SU-DHL-6 (cell line): Measurements from ENCODE around the gene SIGLEC14.

Source experiments
- H2AFZ ChIP-seq: fragments of 200-600 bp; sonication (generic); 2 replicates; pipeline ENCODE4 v1.6.1; 2014; ENCODE audit warnings: low read depth, mild to moderate bottlenecking, moderate library complexity, mixed read lengths, antibody characterized with exemption, low read length; ENCODE audit not compliant: severe bottlenecking
- H3F3A ChIP-seq: fragments of 200-600 bp; shearing (Covaris generic); 2 replicates; pipeline ENCODE4 v1.6.0; 2016; ENCODE audit warnings: antibody characterized with exemption, mild to moderate bottlenecking; ENCODE audit not compliant: insufficient read depth
- H3K27ac ChIP-seq: fragments of 200-600 bp; sonication (generic); 2 replicates; pipeline ENCODE4 v1.5.1; 2016; ENCODE audit warnings: low read depth, mild to moderate bottlenecking, low read length, moderate library complexity, mixed read lengths
- H3K27me3 ChIP-seq: fragments of 200-600 bp; sonication (generic), shearing (Covaris generic); 2 replicates; pipeline ENCODE4 v1.6.0; 2014; ENCODE audit warnings: mild to moderate bottlenecking, low read length
- H3K36me3 ChIP-seq: fragments of 200-600 bp; sonication (generic); 2 replicates; pipeline ENCODE4 v1.6.1; 2014; ENCODE audit warnings: mild to moderate bottlenecking, low read length, mixed read lengths
- H3K4me2 ChIP-seq: fragments of 300-600, 200-600 bp; shearing (Covaris generic), sonication (generic); 2 replicates; pipeline ENCODE4 v1.6.0; 2014; ENCODE audit warnings: low read length, low read depth, mild to moderate bottlenecking; ENCODE audit not compliant: poor library complexity, severe bottlenecking
- H3K4me3 ChIP-seq: fragments of 200-600 bp; sonication (generic); 2 replicates; pipeline ENCODE4 v1.5.1; 2014; ENCODE audit warnings: antibody characterized with exemption, low read length, mild to moderate bottlenecking, mixed read lengths; ENCODE audit not compliant: insufficient read depth, poor library complexity, severe bottlenecking
- H3K79me2 ChIP-seq: fragments of 200-600 bp; sonication (generic); 2 replicates; pipeline ENCODE4 v1.6.1; 2014; ENCODE audit warnings: mild to moderate bottlenecking, low read length, moderate library complexity; ENCODE audit not compliant: insufficient read depth
- H3K9ac ChIP-seq: fragments of 200-600 bp; sonication (generic); 2 replicates; pipeline ENCODE4 v1.7.0; 2014; ENCODE audit warnings: mild to moderate bottlenecking, low read length
- H3K9me2 ChIP-seq: fragments of 200-600 bp; sonication (generic); replicated peaks from 2 replicates; pipeline ENCODE4 v1.6.1; 2014; ENCODE audit warnings: low read length; ENCODE audit not compliant: insufficient read depth
- H3K9me3 ChIP-seq: fragments of 200-600 bp; sonication (generic); 2 replicates; pipeline ENCODE4 v1.6.1; 2014; ENCODE audit warnings: low read length, mixed read lengths; ENCODE audit not compliant: insufficient read depth
- H4K20me1 ChIP-seq: fragments of 200-600 bp; sonication (generic); 2 replicates; pipeline ENCODE4 v1.6.1; 2014; ENCODE audit warnings: low read depth, mild to moderate bottlenecking, antibody characterized with exemption, low read length, moderate library complexity, mixed read lengths
- EZH2phosphoT487 ChIP-seq: fragments of 200-600 bp; sonication (generic), shearing (Covaris generic); conservative IDR thresholded peaks from 2 replicates; pipeline ENCODE4 v1.6.1; 2018; ENCODE audit warnings: mild to moderate bottlenecking, antibody characterized with exemption, low read length, moderate library complexity, mixed read lengths
- TF ChIP-seq, protein P1 (sequence below): fragments of 200-600 bp; sonication (generic); IDR thresholded peaks from one replicate; pipeline ENCODE4 v1.5.1; 2017; ENCODE audit warnings: antibody characterized with exemption, mild to moderate bottlenecking, low read length, moderate library complexity; ENCODE audit not compliant: insufficient read depth, poor library complexity, severe bottlenecking

SIGLEC14 gene

DNA sequence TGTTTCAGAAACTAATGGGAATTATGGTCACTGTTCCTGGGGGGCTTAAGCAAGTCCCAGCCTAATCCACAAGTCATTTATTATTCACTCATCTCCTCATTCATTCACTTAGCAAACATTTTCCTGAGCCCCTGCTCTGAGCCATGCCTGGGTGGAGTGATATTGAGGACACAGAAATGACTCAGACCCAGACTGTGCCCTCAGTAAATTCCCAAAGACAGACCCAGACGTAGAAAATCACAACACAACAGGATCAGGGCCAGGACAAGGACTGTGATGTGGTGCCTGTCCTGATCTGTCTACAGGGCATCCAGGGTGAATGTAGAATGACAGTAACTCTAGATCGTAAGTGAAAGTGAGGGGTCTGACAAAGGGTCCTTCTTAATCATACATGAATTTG is 39.5 kb upstream of the SIGLEC14 start:
- Histone ChIP-seq H3K27me3 (no peaks in the 10 kb centered on the region), H3K36me3 (no peaks in the 10 kb centered on the region), H3K4me2 (no peak overlapping the region), H3K9me2 (no peaks in the 10 kb centered on the region), H3K79me2 (no peaks in the 10 kb centered on the region), H3F3A (no peaks in the 10 kb centered on the region), H3K9me3 (no peaks in the 10 kb centered on the region), H3K4me3 (no peak overlapping the region), H3K9ac (no peak overlapping the region), H4K20me1 (no peaks in the 10 kb centered on the region), H3K27ac (no peak overlapping the region), H2AFZ (no peak overlapping the region)
- no peak for TF ChIP-seq EZH2phosphoT487
- TF ChIP-seq, protein P1, sequence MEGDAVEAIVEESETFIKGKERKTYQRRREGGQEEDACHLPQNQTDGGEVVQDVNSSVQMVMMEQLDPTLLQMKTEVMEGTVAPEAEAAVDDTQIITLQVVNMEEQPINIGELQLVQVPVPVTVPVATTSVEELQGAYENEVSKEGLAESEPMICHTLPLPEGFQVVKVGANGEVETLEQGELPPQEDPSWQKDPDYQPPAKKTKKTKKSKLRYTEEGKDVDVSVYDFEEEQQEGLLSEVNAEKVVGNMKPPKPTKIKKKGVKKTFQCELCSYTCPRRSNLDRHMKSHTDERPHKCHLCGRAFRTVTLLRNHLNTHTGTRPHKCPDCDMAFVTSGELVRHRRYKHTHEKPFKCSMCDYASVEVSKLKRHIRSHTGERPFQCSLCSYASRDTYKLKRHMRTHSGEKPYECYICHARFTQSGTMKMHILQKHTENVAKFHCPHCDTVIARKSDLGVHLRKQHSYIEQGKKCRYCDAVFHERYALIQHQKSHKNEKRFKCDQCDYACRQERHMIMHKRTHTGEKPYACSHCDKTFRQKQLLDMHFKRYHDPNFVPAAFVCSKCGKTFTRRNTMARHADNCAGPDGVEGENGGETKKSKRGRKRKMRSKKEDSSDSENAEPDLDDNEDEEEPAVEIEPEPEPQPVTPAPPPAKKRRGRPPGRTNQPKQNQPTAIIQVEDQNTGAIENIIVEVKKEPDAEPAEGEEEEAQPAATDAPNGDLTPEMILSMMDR: no peak

- Histone ChIP-seq H3K79me2 (no peaks in the 10 kb centered on the region), H3K36me3 (no peaks in the 10 kb centered on the region), H2AFZ (no peak overlapping the region), H3K9me3 (no peaks in the 10 kb centered on the region), H3K27me3 (no peaks in the 10 kb centered on the region), H3F3A (no peaks in the 10 kb centered on the region), H3K9ac (no peak overlapping the region), H3K27ac (no peak overlapping the region), H4K20me1 (no peaks in the 10 kb centered on the region), H3K9me2 (no peaks in the 10 kb centered on the region), H3K4me2 (no peak overlapping the region), H3K4me3 (no peak overlapping the region)
- TF ChIP-seq, protein P1: no peak
- no peak for TF ChIP-seq EZH2phosphoT487
These were observed 34.8 kb upstream of the SIGLEC14 start for GRCh38 chr19:51681286-51681941.

- Histone ChIP-seq H3K9me2 (no peaks in the 10 kb centered on the region), H2AFZ (no peak overlapping the region), H3K9ac (no peak overlapping the region), H3K27ac (no peak overlapping the region), H3K4me3 (no peak overlapping the region), H3K4me2 (no peak overlapping the region), H3K9me3 (no peaks in the 10 kb centered on the region), H4K20me1 (no peaks in the 10 kb centered on the region), H3F3A (no peaks in the 10 kb centered on the region), H3K79me2 (no peaks in the 10 kb centered on the region), H3K36me3 (no peaks in the 10 kb centered on the region), H3K27me3 (no peaks in the 10 kb centered on the region)
- TF ChIP-seq EZH2phosphoT487: no peak
- TF ChIP-seq, protein P1: no peak
These were observed 33.8 kb upstream of the SIGLEC14 start for GRCh38 chr19:51680474-51680873.
